ENCODE measurements around the gene SCG3.
"Not testable (repeated sequence)": the region's sequence is repeated elsewhere in the genome, so short reads cannot be mapped to it uniquely, and the experiment has no call there.

Gene SCG3

GRCh38 chr15:51681303-51681963, at the start of gene SCG3:
SCG3 (plus strand) TSS chr15:51681503; CDS start chr15:51681756, 253 bp downstream.
- peak; percentile 82 for DNase-seq

GRCh38 chr15:51634591-51635198, 46.6 kb upstream of the SCG3 start:
- no peak for DNase-seq

- DNase-seq: no peak
Measured at GRCh38 chr15:51641490-51642130, 39.7 kb upstream of the SCG3 start.

GRCh38 chr15:51642696-51643095, 38.6 kb upstream of the SCG3 start:
- no peak for DNase-seq

- no peak for DNase-seq
Measured at GRCh38 chr15:51647128-51647562, 34.2 kb upstream of the SCG3 start.

- DNase-seq: not testable (repeated sequence)
Measured at GRCh38 chr15:51648101-51648500, 33.2 kb upstream of the SCG3 start.

- not testable (repeated sequence) for DNase-seq
Measured at GRCh38 chr15:51648643-51649042, 32.7 kb upstream of the SCG3 start.

GRCh38 chr15:51649659-51650521, 31.4 kb upstream of the SCG3 start:
- DNase-seq: no peak

- DNase-seq: no peak
Measured at GRCh38 chr15:51652084-51652668, 29.1 kb upstream of the SCG3 start.

GRCh38 chr15:51655401-51656057, 25.8 kb upstream of the SCG3 start:
- DNase-seq: not testable (repeated sequence)

- DNase-seq: no peak
Measured at GRCh38 chr15:51658664-51659063, 22.6 kb upstream of the SCG3 start.

- DNase-seq: no peak
Measured at GRCh38 chr15:51661072-51661471, 20.2 kb upstream of the SCG3 start.

GRCh38 chr15:51667478-51667877, 13.8 kb upstream of the SCG3 start:
- no peak for DNase-seq

- no peak for DNase-seq
Measured at GRCh38 chr15:51668446-51668845, 12.9 kb upstream of the SCG3 start.

GRCh38 chr15:51669381-51669780, 11.9 kb upstream of the SCG3 start:
- DNase-seq: no peak

GRCh38 chr15:51672155-51672687, 9.1 kb upstream of the SCG3 start:
- no peak for DNase-seq

- no peak for DNase-seq
Measured at GRCh38 chr15:51672913-51673857, 8.1 kb upstream of the SCG3 start.

GRCh38 chr15:51675234-51675633, 6.1 kb upstream of the SCG3 start:
- no peak for DNase-seq

- DNase-seq: no peak
Measured at GRCh38 chr15:51677021-51677420, 4.3 kb upstream of the SCG3 start.

- no peak for DNase-seq
Measured at GRCh38 chr15:51677452-51677851, 3.9 kb upstream of the SCG3 start.

- DNase-seq: no peak
Measured at GRCh38 chr15:51678096-51678495, 3.2 kb upstream of the SCG3 start.
